K562 (cell line): ENCODE results near the gene MBNL1. TPM values are rescaled to one million over a fixed set of nuclear protein-coding genes. Genes with fewer than 3 reads are reported as not detected.
A peak's percentile ranks its signal among the peaks of the same experiment; 100 is the strongest.

Experiments
- BCOR ChIP-seq: fragments of 450-650 bp; IDR thresholded peaks from 2 replicates; pipeline ENCODE4 v1.6.1; 2016
- CHD2 ChIP-seq: IDR thresholded peaks from 2 replicates; pipeline ENCODE4 v1.6.1; 2011; ENCODE audit warnings: low read depth, low read length
- GATAD2B ChIP-seq: fragments of 450-650 bp; IDR thresholded peaks from 2 replicates; pipeline ENCODE4 v1.6.1; 2017; ENCODE audit warnings: mild to moderate bottlenecking, borderline replicate concordance
- HDGF ChIP-seq: fragments of 450-650 bp; IDR thresholded peaks from 2 replicates; pipeline ENCODE4 v1.6.1; 2016
- HMG20B ChIP-seq: fragments of 250-450 bp; sonication (Bioruptor Pico); IDR thresholded peaks from 2 replicates; pipeline ENCODE4 v1.5.0; 2021; ENCODE audit warnings: mild to moderate bottlenecking
- HNRNPL ChIP-seq: fragments of 200-400 bp; formaldehyde crosslinking; IDR thresholded peaks from 2 replicates; pipeline ENCODE4 v1.6.1; 2017; ENCODE audit warnings: low read depth, mild to moderate bottlenecking, low read length
- KDM2B ChIP-seq: fragments of 250-450 bp; sonication (Bioruptor Pico); IDR thresholded peaks from 2 replicates; pipeline ENCODE4 v1.8.0; 2021; ENCODE audit warnings: mild to moderate bottlenecking, moderate library complexity
- KDM5B ChIP-seq: fragments of 200-600 bp; sonication (generic); IDR thresholded peaks from 2 replicates; pipeline ENCODE4 v1.6.1; 2012; ENCODE audit warnings: low read depth, mild to moderate bottlenecking, moderate library complexity, low read length, control low read depth, inconsistent platforms; ENCODE audit not compliant: insufficient replicate concordance
- KLF13 ChIP-seq: fragments of 450-650 bp; IDR thresholded peaks from 2 replicates; pipeline ENCODE4 v1.6.1; 2016; ENCODE audit warnings: missing genetic modification characterization, low read depth, mild to moderate bottlenecking, missing compliant biosample characterization, moderate library complexity, borderline replicate concordance
- MCM3 ChIP-seq: fragments of 450-650 bp; IDR thresholded peaks from 2 replicates; pipeline ENCODE4 v1.6.1; 2016
- NCOA2 ChIP-seq, 2 experiments: fragments of 450-650 bp; IDR thresholded peaks; 2 replicates each; pipeline ENCODE4 v1.6.1; 2018; ENCODE audit warnings: mild to moderate bottlenecking in 2 of 2, moderate library complexity in 1 of 2; ENCODE audit not compliant: partially characterized antibody in 2 of 2
- NCOA4 ChIP-seq: fragments of 450-650 bp; IDR thresholded peaks from 2 replicates; pipeline ENCODE4 v1.6.1; 2018; ENCODE audit warnings: mild to moderate bottlenecking; ENCODE audit not compliant: partially characterized antibody
- NFRKB ChIP-seq: fragments of 450-650 bp; IDR thresholded peaks from 2 replicates; pipeline ENCODE4 v1.6.1; 2016; ENCODE audit warnings: low read depth
- NRF1 ChIP-seq, 2 experiments: fragments of 450-650 bp; IDR thresholded peaks in 1 of 2; conservative IDR thresholded peaks in 1 of 2; 2 replicates each; pipeline ENCODE4 v1.6.1; 2014; ENCODE audit warnings: mild to moderate bottlenecking in 2 of 2
- PHB2 ChIP-seq: fragments of 450-650 bp; IDR thresholded peaks from 2 replicates; pipeline ENCODE4 v1.6.1; 2017; ENCODE audit warnings: low read depth
- RB1 ChIP-seq: fragments of 450-650 bp; IDR thresholded peaks from 2 replicates; pipeline ENCODE4 v1.6.1; 2017; ENCODE audit warnings: low read depth, mild to moderate bottlenecking
- RFX5 ChIP-seq: IDR thresholded peaks from 2 replicates; pipeline ENCODE4 v1.6.1; 2011; ENCODE audit warnings: low read depth, mild to moderate bottlenecking, improper control_type of control experiment, low read length
- SAFB ChIP-seq: fragments of 200-400 bp; formaldehyde crosslinking; IDR thresholded peaks from 2 replicates; pipeline ENCODE4 v1.6.1; 2017; ENCODE audit warnings: low read depth, low read length, borderline replicate concordance
- SIN3A ChIP-seq, 2 experiments: fragments of 150-350 bp in 1 of 2; IDR thresholded peaks; 2 replicates each; pipeline ENCODE4 v1.6.1; 2011 to 2016; ENCODE audit warnings: borderline replicate concordance in 2 of 2, low read depth in 2 of 2, low read length in 2 of 2, mild to moderate bottlenecking in 2 of 2, moderate library complexity in 2 of 2; ENCODE audit not compliant: control insufficient read depth in 1 of 2
- SRF ChIP-seq, 2 experiments: fragments of 250-450, 450-650 bp in 1 of 2; sonication (Bioruptor Pico) in 1 of 2; sonication (generic) in 1 of 2; formaldehyde crosslinking; IDR thresholded peaks; 2 replicates each; pipeline versions ENCODE4 v1.5.0 to v1.5.1; 2020 to 2022; ENCODE audit warnings: mild to moderate bottlenecking in 1 of 2, missing genetic modification reagents in 1 of 2
- SRSF7 ChIP-seq: fragments of 200-400 bp; formaldehyde crosslinking; optimal IDR thresholded peaks from 2 replicates; pipeline ENCODE3; 2017; ENCODE audit warnings: mild to moderate bottlenecking, low read depth, low read length
- SRSF9 ChIP-seq: fragments of 200-400 bp; formaldehyde crosslinking; IDR thresholded peaks from 2 replicates; pipeline ENCODE4 v1.6.1; 2017; ENCODE audit warnings: low read depth, low read length, borderline replicate concordance
- TAF1 ChIP-seq: IDR thresholded peaks from 2 replicates; pipeline ENCODE4 v1.6.1; 2011; ENCODE audit warnings: mild to moderate bottlenecking, low read length, moderate library complexity; ENCODE audit not compliant: insufficient read depth, control insufficient read depth, severe bottlenecking; ENCODE audit errors: extremely low read depth
- TCF3 ChIP-seq: sonication (generic); formaldehyde crosslinking; IDR thresholded peaks from 2 replicates; pipeline ENCODE4 v1.4.0; 2020; ENCODE audit warnings: mild to moderate bottlenecking, missing genetic modification reagents
- TFAM ChIP-seq: fragments of 250-450 bp; sonication (Bioruptor Pico); conservative IDR thresholded peaks from 2 replicates; pipeline ENCODE4 v1.5.0; 2021; ENCODE audit warnings: mild to moderate bottlenecking, moderate library complexity
- ZBED1 ChIP-seq: IDR thresholded peaks from 2 replicates; pipeline ENCODE4 v1.6.1; 2014
- ZNF174 ChIP-seq: fragments of 250-450 bp; sonication (Bioruptor Pico); IDR thresholded peaks from 2 replicates; pipeline ENCODE4 v1.4.0; 2020; ENCODE audit warnings: mild to moderate bottlenecking
- ZNF583 ChIP-seq: fragments of 250-450 bp; sonication (Bioruptor Pico); IDR thresholded peaks from 2 replicates; pipeline ENCODE4 v1.4.0; 2020
- ZNF644 ChIP-seq: fragments of 200-800 bp; sonication (Bioruptor generic); IDR thresholded peaks from 2 replicates; pipeline ENCODE4 v1.6.1; 2016; ENCODE audit warnings: low read depth, missing genetic modification characterization, missing compliant biosample characterization
- ZNF717 ChIP-seq: fragments of 250-450 bp; sonication (Bioruptor Pico); IDR thresholded peaks from 2 replicates; pipeline ENCODE4 v1.5.0; 2021
- ZZZ3 ChIP-seq: fragments of 450-650 bp; IDR thresholded peaks from 2 replicates; pipeline ENCODE4 v1.6.1; 2016; ENCODE audit warnings: antibody characterized with exemption, mild to moderate bottlenecking, moderate library complexity
- polyA plus RNA-seq, 8 experiments: library from polyadenylated mRNA; depleted of rRNA in 4 of 8; stranded (reverse) in 5 of 8; unstranded in 3 of 8; fragments of >200 nt; fragmentation: Nextera tagmentation in 2 of 8; fragmentation: Illumina TruSeq in 1 of 8; extraction: Ambion mirVana in 2 of 8; extraction: Trizol in 1 of 8; gene quantifications; 2 replicates each; pipeline versions ENCODE4 v1.2.1 to v1.2.3, GENCODE V29; 2011 to 2014; ENCODE audit warnings: inconsistent platforms in 1 of 8, missing spikeins in 1 of 8
- total RNA-seq, 7 experiments: library from RNA; depleted of rRNA in 6 of 7; stranded (reverse); fragments of >200 nt in 6 of 7; fragmentation: Illumina TruSeq in 2 of 7; extraction: Trizol in 2 of 7; gene quantifications; 2 replicates each; pipeline versions ENCODE4 v1.2.1 to v1.2.3, GENCODE V29; 2011 to 2021; ENCODE audit warnings: low replicate concordance in 1 of 7
- TF ChIP-seq, protein P1 (sequence below): fragments of 200-400 bp; formaldehyde crosslinking; IDR thresholded peaks from 2 replicates; pipeline ENCODE4 v1.6.1; 2017; ENCODE audit warnings: mild to moderate bottlenecking, low read depth, low read length, moderate library complexity

Gene MBNL1
- total and polyA plus RNA-seq, 9 of the 15 experiments (the other 6 are each of a cell fraction or from before 2014, with no cell fraction given) = 70.3 to 243 (median 220) TPM

DNA sequence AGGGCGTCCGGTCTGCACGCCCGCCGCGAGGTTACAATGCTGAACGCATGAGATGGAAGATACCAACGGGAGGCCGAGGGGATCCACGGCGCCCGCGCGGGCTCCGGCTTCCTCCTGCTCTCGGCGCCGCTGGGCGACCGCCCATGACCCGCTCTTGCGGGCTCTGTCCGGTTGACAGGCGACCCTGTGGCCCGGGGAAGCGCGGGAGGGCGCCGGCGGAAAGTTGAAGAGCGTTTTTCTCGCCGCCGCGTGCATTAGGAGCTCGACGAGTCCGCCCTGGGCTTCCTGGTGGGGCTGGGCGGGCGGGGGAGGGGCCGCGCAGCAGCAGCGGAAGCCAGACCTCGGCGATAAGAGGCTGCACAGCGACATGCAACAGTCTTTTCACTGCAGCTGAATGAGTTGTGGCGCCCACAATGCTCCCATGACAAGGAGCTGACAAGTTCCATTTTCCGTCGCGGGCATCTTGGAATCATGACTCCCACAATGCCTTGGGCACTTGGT, at the start of gene MBNL1 (continued):
- TF ChIP-seq NFRKB = peak; percentile 45; the same call in 1 of the 2 replicates
- TF ChIP-seq TFAM (CRISPR knock-in tag) = no peak
- peak; percentile 65 to 70 for TF ChIP-seq NRF1 (conservative IDR thresholded peaks at IDR 0.05 in 1 of 2, IDR thresholded peaks at IDR 0.05 in 1 of 2)
- no peak for TF ChIP-seq NCOA4
- no peak for TF ChIP-seq ZNF717 (CRISPR knock-in tag)
- no peak for TF ChIP-seq ZNF174
- TF ChIP-seq KDM2B (CRISPR knock-in tag) = no peak
- TF ChIP-seq TAF1 = peak; percentile 91
- TF ChIP-seq RB1 = peak; percentile 56; the same call in 1 of the 2 replicates
- TF ChIP-seq GATAD2B = 0 out of 2 replicates have a peak, but pooled peaks have one; percentile 24
- no peak for TF ChIP-seq RFX5
- TF ChIP-seq KLF13 (tag) = no peak; the same call in 1 of the 2 replicates
- no peak for TF ChIP-seq HDGF
- peak; percentile 35 for TF ChIP-seq TCF3 (CRISPR knock-in tag)
- TF ChIP-seq KDM5B = peak; percentile 83
- TF ChIP-seq SRF (CRISPR knock-in tag; IDR thresholded peaks at IDR 0.05) = no peak
- TF ChIP-seq ZNF644 = no peak
- peak; percentile 71 for TF ChIP-seq ZNF583
- TF ChIP-seq BCOR = no peak
- TF ChIP-seq, protein P1, sequence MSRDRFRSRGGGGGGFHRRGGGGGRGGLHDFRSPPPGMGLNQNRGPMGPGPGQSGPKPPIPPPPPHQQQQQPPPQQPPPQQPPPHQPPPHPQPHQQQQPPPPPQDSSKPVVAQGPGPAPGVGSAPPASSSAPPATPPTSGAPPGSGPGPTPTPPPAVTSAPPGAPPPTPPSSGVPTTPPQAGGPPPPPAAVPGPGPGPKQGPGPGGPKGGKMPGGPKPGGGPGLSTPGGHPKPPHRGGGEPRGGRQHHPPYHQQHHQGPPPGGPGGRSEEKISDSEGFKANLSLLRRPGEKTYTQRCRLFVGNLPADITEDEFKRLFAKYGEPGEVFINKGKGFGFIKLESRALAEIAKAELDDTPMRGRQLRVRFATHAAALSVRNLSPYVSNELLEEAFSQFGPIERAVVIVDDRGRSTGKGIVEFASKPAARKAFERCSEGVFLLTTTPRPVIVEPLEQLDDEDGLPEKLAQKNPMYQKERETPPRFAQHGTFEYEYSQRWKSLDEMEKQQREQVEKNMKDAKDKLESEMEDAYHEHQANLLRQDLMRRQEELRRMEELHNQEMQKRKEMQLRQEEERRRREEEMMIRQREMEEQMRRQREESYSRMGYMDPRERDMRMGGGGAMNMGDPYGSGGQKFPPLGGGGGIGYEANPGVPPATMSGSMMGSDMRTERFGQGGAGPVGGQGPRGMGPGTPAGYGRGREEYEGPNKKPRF = no peak
- TF ChIP-seq CHD2 = no peak
- no peak for TF ChIP-seq SRSF9
- no peak; the same call in 1 of the 2 replicates for TF ChIP-seq HNRNPL
- no peak for TF ChIP-seq MCM3
- peak; percentile 96 for TF ChIP-seq ZBED1
- TF ChIP-seq PHB2 = no peak
- TF ChIP-seq NCOA2 (IDR thresholded peaks at IDR 0.05; ENCODE audit: partially characterized antibody in 2 of 2) = no peak
- TF ChIP-seq SIN3A (IDR thresholded peaks at IDR 0.05; ENCODE audit: borderline replicate concordance in 2 of 2, control insufficient read depth in 1 of 2, low read depth in 2 of 2, low read length in 2 of 2) = no peak; a peak in 1 of 4 replicates
- no peak for TF ChIP-seq HMG20B (CRISPR knock-in tag)
- TF ChIP-seq SRSF7 = no peak
- TF ChIP-seq ZZZ3 = no peak
- no peak for TF ChIP-seq SAFB
